HG02973 (cell line): ENCODE measurements around the gene OR1F1.
"Not testable (repeated sequence)": the region's sequence is repeated elsewhere in the genome, so short reads cannot be mapped to it uniquely, and the experiment has no call there.

Experiments used
- ATAC-seq: cut with Tn5 transposase; IDR thresholded peaks from one replicate; pipeline ENCODE4 v1.9.1; 2021; ENCODE audit warnings: moderate library complexity; ENCODE audit not compliant: unreplicated experiment

OR1F1 gene

DNA sequence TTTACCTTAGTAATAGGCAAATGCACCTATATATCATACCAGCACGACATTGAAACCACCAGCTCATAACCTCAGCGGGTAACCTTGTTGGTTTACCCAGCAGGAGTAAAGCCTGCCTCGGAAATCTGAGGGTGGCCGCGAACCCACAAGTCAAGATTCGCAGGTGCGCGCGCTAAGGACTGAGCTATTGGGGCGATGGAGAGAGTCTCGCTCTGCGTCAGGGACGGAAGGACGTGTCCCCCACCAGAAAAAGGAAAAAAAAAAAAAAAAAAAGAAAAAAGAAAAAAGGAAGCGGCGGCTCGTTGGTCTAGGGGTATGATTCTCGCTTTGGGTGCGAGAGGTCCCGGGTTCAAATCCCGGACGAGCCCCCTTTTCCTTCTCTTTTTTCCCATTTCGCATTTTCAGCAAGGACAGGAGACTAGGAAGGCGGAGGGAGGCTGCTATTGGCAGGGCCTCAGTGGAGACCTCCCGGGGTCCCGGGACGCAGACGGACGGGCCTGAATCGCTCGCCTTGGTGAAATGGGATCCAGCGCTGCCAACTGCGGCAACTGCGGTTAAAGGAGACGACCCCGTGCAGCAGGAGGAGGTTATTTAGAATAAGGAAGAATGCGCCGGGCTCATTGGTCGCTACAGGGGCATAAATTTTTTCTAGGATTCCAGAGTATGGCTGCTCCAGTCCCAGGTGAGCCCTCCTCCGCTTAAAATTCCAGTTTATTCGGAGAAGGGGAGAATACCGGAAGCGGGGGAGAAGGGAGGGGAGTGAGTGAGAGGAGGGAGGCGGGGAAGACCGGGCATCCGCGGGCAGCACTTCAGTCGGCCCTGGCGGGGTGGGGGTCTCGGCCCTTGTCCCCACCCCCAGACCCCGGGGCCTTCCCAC, at the start of gene OR1F1:
Gene OR1F1, plus strand, starts transcription at position 407 of the 877 bp plus-strand sequence.
- ATAC-seq, result no peak

DNA sequence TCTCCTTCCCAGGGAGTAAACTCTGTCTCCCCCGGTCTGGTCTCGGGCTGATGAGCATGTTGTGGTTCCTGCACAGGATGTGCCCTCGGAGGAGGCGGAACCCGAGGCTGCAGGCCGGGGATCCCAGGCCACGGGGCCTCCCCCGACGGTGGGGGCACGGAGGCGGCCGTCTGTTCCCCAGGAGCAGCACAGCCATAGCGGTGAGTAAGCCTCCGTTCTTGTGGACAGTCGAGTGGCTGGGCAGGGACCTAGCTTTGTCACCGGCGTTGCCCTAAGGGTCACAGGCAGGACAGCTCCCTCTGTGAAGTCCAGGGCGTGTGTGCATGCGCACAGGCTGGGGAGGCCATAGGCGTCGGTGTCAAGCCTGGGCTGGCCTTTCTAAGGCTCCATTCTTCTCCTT, 49.7 kb upstream of the OR1F1 start:
- no peak for ATAC-seq

DNA sequence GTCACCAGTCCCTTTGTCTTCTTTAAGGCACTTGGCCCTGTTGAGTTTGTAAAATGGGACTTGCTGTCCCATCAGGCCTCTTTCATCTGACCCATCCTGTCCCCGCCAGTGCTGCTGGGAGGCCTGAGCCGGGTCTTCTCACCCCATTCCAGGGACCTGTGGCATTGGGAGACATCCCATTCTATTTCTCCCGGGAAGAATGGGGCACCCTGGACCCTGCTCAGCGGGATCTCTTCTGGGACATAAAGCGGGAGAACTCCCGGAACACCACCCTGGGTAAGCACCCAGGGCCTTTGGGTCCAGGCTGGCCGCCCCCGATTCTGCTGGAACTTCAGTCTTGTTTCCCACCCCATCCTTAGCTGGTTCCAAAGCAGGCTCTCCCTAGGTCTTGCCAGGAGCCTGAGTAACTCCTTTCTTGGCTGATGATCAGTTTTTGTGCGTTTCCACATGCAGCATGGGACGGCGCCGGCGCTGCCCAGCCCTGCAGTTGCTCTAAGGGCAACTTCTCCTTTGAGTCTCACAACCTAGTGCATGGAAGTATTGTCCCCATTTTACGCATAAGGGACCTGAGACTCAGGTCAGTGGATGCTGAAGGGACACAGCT, 49.1 kb upstream of the OR1F1 start:
- no peak for ATAC-seq

DNA sequence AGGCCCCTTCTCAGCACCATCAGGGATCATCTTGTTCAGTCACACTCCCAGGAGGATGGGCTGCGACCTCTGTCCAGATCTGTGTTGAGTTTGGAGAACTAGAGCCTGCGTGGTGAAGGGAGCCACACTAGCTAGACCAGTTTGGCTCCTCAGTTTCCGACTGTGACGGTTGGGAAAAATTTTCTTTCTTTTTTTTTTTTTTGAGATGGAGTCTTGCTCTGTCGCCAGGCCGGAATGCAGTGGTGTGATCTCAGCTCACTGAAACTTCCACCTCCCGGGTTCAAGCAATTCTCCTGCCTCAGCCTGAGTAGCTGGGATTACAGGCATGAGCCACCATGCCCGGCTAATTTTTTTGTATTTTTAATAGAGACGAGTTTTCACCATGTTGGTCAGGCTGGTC, 48.4 kb upstream of the OR1F1 start:
- ATAC-seq, result not testable (repeated sequence)

DNA sequence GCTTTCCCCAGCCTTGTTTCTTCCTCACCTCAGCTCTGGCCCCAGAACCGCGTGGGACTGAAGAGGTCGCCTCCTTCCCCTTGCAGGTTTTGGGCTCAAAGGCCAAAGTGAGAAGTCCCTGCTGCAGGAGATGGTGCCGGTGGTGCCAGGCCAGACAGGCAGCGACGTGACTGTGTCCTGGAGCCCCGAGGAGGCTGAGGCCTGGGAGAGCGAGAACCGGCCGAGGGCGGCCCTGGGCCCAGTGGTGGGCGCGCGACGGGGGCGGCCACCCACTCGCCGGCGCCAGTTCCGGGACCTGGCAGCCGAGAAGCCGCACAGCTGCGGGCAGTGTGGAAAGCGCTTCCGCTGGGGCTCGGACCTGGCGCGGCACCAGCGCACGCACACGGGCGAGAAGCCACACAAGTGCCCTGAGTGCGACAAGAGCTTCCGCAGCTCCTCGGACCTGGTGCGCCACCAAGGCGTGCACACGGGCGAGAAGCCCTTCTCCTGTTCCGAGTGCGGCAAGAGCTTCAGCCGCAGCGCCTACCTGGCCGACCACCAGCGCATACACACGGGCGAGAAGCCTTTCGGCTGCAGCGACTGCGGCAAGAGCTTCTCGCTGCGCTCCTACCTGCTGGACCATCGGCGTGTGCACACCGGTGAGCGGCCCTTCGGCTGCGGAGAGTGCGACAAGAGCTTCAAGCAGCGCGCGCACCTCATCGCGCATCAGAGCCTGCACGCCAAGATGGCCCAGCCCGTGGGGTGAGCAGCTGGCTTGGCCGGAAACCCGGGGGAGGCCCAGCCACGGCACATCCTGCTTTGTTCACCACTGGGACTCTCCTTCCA, 47.2 kb upstream of the OR1F1 start:
- no peak for ATAC-seq

DNA sequence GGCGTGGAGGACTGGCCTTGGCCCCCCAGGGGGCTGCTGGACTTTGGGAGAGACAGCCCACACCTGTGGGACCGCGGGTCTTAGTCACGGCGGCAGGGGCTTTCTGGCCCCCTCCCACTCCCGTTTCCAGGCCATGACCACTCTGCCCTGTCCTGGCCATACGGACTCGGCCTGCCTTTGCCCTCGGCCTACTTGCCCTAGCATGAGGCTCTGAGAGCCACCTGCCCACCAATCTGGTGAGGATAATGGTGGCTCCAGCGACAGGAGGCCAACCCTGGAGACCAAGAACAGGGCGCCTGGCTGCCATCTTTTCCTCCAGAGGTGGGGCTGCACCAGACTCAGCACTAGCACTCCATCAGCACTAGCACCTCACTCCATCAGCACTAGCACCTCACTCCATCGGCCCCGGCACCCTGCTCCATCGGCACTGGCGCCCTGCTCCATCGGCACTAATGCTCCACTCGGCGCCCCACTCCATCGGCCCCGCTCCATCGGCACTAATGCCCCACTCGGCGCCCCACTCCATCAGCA, 46.2 kb upstream of the OR1F1 start:
- no peak for ATAC-seq

DNA sequence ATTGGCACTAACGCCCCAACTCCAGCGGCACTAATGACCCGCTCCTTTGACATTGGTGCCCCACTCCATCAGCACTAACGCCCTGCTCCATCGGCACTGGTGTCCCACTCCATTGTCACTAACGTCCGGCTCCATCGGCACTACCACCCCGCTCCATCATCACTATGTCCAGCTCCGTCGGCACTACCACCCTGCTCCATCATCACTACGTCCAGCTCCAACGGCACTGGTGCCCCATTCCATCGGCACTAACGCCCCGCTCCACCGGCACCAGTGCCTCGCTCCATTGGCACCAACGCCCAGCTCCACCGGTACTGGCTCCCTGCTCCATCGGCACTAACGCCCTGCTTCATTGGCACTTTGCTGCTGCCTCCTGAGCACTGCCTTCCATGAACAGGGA, 45.7 kb upstream of the OR1F1 start:
- ATAC-seq, result no peak

DNA sequence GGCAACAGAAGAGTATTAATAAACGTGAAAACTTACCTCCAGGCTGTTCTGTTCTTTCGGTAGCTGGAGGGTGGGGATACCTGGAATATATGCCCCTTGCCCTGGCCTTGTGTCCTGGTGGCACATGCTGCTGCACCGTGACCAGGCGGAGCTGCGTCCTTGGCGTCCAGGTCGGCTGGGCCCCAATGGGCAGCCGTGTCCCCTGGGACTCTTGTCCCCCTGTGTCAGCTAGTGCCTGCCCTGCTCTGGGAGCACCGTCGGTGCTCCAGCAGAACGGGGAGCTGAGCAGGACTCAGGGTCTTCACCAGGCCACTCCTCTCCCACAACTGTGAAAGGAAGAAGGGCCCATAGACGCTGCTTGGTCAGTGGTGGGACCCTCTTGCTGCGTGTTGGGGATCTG, 45.2 kb upstream of the OR1F1 start:
- no peak for ATAC-seq

DNA sequence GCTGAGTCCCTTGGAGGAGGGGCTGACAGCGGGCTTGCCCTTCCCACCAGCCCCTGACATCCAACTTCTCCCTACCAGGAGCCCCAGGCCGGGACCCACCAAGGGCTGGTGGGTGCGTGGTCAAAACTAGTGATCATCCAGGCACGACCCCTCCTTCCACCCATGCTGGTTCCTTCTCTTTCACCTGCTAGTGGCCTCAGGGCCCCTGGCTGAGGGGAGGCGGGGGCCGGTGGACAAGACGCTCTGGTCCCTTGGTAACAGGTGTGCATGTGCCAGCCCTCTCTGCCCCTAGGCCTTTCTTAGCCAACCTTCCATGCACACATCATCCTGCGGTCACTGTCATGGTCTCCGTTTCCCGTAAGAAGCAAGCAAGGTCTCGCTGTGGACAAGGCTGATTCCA, 44.8 kb upstream of the OR1F1 start:
- ATAC-seq, result no peak

DNA sequence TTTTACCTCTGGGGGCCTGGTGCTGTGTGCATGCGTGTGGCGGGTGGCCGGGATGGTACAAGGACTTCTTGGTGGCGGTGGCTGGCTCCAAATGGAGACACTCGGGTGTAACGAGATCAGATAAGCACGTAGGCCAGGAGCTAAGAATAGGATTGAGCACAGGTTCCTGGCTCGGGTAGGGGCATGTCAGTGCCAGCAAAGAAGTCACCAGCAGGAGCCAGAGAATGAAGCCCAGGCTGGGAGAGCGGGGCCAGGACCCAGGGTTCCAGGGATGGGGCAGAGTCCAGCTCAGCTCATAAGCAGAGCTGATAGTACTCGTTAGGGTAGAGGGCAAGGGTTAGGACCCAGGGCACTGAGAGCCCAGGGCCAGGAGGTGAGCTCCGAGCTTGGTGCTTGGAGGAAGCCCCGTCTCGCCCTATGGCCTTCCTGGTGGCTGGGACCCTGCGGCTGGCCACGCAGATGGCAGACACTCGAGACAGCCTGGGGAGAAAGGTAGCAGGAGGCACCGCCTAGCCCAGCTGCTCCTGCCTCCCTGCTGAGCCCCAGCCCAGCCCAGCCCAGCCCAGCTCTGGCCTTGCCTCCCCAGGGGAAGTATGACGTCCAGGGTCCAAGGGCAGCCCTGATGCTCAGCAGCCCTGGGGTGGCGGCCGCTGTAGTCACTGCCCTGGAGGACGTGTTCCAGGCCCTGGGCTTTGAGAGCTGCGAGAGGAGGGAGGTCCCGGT, 44.2 kb upstream of the OR1F1 start:
- no peak for ATAC-seq

DNA sequence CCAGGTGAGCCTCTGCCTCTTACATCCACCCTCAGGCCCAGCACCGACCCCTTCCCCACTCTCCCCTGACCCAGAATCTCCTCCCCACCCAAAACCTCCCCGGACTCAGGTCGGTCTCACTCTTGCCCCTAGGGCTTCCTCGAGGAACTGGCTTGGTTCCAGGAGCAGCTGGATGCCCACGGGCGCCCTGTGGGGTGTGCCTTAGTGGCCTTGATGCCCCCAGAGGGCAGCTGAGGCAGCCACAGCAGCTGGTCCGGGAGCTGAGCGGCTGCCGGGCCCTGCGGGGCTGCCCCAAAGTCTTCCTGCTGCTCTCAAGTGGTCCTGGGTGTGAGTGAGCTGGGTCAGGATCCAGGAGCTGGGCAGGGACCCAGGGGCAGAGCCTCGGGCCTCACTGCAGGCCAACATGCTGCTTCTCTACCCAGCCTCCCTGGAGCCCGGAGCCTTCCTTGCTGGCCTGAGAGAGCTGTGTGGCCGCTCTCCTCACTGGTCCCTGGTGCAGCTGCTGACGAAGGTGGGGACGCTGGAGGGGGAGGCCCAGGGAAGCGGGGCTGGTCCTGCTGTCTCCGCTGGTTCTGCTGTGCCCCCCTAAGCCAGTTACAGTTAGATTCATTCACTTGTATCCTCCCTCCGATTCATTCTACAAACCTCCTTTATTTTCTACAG, 43.6 kb upstream of the OR1F1 start:
- no peak for ATAC-seq

DNA sequence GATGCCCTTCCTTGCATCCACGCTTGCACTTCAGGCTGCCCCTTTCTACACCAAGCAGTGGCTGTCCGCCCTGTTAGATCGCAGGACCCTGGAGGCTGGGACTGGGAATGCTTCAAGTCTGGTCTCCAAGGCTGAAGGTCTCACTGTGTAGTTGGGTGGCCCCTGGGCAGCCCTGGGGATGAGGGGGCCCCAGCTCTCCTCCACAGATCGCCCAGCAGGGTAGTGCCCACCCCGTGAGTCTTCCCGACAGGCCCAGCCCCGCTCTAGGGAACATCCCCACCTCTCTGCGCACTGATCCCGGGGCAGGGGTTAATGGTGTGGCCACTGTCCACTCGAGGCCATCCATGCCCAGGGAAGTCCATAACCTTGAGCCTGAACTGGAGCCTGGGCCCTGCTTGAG, 42.9 kb upstream of the OR1F1 start:
- ATAC-seq, result no peak

DNA sequence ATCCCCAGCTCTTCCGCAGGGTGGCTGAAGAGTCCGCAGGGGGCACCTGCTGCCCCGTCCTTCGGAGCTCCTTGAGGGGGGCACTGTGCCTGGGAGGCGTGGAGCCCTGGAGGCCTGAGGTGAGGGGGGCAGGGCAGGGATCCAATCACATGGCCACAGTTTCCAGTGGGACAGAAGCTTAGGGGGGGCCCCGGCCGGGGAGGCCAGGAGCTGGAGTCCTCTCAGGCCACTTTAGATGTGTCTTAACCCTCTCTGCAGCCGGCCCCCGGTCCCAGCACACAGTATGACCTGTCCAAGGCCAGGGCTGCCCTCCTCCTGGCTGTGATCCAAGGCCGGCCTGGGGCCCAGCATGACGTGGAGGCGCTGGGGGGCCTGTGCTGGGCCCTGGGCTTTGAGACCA, 42.3 kb upstream of the OR1F1 start:
- ATAC-seq, result no peak

DNA sequence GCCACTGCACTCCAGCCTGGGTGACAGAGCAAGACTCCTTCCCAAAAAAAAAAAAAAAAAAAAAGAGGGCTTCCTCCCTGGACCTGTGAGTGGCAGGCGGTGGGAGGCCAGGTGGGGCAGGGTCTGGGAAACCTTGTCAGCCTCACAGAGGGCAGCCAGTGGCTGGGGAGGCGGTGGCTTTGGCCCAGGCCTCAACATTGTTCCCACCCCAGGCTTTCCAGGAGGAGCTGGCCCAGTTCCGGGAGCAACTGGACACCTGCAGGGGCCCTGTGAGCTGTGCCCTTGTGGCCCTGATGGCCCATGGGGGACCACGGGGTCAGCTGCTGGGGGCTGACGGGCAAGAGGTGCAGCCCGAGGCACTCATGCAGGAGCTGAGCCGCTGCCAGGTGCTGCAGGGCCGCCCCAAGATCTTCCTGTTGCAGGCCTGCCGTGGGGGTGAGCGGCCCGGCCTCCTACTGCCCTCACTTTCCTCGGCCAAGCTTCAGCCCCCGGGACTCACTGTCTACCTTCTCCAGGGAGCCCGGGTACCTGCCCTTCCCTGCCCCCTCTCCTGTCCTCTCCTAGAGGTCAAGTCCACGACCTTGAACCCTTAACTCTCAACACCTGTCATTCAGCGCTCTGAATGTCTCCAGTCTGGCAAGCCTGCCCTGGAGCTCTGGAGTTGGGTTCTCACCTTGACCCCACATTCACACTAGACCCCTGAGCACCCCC, 40.8 kb upstream of the OR1F1 start:
- ATAC-seq, result no peak

DNA sequence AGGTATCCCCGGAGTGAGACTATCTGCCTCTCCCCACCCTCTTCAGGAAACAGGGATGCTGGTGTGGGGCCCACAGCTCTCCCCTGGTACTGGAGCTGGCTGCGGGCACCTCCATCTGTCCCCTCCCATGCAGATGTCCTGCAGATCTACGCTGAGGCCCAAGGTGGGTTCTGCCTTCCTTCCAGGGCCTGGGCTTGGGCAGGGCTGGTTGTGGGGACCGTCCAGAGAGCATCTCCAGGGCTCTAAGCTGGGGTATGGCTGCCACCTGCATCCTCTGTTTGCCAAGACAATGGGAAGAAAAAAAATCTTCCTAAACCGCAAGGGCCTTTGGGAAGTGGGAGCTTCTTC, 40.3 kb upstream of the OR1F1 start:
- ATAC-seq, result no peak

DNA sequence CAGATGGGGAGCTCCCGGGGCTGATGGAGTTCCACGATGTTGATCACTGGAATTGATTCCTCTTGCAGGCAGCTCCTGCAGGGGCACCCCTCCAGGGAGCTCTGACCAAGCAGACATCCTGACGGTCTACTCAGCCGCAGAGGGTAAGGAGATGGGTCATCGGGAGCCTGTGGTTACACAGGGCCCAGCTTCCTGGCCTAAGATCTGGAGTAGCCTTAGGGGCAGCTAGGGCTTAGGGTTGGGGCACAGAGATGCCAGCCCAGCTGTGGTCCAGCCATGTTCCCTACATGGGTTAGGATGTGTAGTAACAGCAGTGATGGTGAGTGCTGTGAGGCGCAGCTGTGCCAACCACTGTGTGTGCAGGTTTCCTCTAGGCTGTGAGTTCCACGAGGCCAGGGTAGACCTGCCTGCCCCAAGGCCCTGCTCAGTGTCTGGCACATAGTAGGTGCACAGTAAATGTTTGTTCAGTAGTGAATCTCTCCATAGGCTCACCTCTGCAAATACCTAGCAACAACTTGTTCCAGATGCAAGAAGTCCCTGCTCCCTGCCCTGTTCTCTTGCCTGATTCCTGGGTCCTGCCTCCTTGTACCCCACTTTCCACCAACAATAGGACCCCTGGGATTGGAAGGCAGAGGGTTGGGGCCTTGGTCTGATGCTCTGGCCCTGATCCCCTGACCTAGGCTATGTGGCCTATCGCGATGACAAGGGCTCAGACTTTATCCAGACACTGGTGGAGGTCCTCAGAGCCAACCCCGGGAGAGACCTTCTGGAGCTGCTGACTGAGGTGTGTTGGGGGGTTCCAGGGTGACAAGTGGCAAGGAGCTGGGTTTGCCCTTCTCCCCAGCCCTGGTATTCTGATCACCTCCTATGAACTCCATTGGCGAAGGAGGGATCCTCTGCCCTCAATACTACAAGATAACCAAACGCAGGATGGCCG, 39.5 kb upstream of the OR1F1 start:
- no peak for ATAC-seq

DNA sequence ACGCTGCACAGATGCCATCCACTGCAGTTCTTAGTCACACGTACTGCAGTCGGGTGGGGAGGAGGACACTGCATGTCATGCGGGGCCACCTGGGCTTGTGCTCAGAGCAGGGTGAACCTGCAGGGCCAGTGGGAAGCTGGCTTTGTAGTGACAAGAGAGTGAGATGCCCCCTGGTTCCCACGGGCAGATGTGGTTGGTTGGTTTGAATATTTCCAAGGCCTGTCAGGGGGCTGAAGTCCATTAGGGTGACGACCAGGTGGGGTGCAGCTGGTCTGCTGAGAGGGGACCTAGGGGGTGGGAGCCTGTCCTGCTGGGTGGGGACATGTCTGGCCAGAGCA, 38.8 kb upstream of the OR1F1 start:
- ATAC-seq, result no peak

DNA sequence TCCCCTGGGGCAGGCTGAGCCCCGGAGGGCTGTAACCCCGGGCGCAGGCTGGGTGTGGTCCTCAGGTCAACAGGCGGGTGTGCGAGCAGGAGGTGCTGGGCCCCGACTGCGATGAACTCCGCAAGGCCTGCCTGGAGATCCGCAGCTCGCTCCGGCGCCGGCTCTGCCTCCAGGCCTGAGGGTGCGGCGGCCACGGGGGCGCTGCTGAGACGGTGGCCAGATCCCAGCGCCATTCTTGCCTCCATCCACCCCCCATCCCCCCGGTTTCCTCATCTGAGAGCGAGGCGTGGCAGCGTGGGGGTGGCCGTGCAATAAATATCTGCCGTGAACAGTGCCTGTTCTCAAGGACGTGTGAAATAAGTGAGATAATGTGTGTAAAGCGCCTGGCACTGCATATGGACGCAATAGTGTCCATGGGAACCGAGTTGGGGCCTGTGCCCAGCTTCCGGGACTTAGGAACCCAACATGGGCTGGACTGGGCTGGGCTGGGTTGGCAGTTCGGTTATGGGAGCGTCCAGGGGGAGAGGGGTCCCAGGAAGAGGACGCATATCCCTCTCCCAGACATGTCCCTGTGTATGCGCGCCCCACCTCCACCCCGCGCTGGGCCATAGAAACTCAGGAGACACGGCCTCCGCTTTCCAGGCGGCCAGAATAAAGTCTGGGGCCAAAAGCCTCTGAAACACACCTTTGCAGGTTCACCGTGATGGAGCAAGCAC, 38.2 kb upstream of the OR1F1 start:
- ATAC-seq, result peak; percentile 4
